HG03342 (cell line): ENCODE data around the gene ALG6.
"Not testable (repeated sequence)": the region's sequence is repeated elsewhere in the genome, so short reads cannot be mapped to it uniquely, and the experiment has no call there.

Source experiments
- ATAC-seq: cut with Tn5 transposase; IDR thresholded peaks from one replicate; pipeline ENCODE4 v1.9.1; 2021; ENCODE audit warnings: mild to moderate bottlenecking, moderate library complexity; ENCODE audit not compliant: unreplicated experiment

ALG6 gene

DNA sequence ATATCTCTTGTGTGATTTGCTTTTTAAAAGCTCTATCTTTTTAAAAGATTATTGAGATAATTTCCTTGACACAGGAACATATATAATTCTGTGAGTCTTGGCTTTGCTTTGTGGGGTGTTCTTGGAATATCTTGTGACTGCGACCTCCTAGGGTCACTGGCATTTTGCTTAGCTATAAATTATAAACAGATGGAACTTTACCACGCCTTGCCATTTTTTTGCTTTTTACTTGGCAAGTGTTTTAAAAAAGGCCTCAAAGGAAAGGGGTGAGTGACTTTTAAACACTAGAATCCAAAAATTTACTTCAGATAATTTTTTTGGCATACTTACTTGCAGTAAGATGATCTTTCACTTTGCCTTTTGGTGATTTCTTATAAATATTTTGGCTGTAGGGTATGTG is 43.6 kb downstream of the ALG6 start:
- no peak for ATAC-seq

DNA sequence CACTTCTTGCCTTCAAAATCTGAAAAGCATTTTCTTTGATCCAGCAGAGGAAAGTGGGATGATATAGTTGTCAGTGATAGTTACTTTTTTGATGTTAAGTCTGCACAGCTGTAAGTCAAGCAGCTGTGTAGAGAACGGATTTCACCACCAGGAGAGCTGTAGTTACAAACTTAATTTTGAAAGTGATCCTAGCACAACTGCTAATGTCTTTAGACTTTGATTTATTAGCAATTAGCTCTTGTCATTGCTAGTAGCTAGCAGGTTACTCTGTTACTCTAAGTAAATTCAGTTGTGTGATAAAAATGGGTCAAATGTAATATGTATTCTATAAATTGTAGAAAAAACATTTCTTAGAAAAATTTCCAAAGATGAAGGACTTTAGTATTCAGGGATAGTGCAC is 46.0 kb downstream of the ALG6 start:
- ATAC-seq = no peak

DNA sequence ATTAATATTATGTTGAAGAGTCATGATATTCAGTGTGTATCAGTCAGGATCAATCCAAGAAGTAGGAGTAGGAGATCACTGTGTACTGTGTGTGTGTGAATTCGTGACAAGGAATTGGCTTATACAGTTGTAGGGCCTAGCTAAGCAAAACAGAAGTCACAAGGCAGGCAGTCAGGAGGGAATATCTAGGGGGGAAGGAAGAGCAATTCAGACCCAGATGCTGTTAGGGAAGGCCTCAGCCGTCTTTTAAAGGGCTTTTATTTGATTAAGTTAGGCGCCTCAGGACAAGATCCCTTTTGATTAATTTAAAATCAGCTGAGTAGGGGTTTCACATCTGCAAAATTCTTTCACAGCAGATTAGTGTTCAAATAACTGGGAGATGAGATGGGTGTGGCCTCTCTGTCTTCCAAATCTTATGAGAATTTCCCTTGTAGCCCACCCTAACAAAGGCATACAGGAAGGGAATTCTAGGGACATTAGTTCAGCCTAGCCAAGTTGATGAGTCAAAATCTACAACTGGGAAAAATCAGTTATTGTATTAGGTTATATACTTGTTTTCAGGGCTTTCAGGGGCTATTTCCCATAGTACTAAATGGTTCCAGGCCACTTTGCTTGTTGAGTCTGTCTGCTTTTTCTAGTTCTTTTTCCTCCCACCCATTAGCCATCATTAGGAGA is 47.4 kb downstream of the ALG6 start:
- ATAC-seq = no peak

DNA sequence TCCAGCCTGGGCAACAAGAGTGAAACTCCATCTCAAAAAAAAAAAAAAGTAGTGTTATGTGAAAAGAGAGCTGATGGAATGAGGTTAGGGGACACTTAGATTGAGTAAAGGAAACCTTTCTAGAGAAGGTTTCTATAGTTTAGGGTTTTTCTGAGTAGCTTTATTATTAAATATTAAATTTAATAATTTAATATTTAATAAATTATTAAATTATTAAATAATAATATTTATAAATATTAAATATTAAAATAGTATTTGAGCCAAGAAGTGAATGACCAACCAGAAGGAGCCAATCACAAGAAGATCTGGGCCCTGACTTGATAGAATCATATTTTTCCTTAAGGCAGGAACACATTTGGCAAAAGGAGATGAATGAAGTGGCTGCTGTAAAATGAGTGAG is 50.7 kb downstream of the ALG6 start:
- no peak for ATAC-seq

DNA sequence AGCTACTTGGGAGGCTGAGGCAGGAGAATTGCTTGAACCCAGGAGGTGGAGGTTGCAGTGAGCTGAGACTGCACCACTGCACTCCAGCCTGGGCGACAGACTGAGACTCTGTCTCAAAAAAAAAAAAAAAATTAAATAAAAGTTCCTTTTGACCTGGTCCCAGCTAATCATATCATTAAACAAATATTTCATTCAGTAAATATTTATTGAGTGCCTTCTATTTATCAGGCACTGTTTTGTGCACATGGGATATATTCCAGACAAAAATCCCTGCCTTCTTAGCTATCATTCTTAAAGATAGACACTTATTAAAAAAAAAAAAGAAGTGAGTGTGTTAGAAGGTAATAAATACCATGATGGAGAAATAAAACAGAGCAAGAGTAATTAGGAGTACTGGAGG is 53.3 kb downstream of the ALG6 start:
- ATAC-seq = not testable (repeated sequence)

DNA sequence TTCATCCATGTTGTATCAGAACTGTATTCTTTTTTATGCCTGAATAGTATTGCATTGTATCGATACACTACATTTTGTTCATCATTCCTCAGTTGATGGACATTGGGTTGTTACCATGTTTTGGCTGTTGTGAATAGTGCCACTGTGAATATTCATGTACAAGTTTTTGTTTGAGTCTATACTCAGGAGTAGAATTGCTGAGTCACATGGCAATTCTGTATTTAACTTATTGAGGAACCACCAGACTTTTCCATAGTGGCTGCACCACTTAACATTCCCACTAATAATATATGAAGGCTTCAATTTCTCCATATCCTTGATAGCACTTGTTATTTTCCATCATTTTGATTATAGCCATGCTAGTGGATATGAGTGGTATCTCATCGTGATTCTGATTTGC is 56.2 kb downstream of the ALG6 start:
- ATAC-seq = no peak

DNA sequence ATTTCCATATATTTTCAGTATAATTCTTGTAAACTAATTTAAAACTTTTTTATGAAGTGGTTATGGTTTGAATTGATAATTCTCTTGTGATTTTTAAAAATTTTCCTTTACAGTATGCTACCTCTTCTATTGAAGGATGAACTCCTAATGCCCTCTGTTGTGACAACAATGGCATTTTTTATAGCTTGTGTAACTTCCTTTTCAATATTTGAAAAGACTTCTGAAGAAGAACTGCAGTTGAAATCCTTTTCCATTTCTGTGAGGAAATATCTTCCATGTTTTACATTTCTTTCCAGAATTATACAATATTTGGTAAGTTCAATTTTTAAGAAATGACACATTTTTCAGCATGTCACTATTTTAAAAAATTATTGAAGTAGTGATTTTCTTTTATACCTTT is 61.4 kb downstream of the ALG6 start:
- no peak for ATAC-seq

DNA sequence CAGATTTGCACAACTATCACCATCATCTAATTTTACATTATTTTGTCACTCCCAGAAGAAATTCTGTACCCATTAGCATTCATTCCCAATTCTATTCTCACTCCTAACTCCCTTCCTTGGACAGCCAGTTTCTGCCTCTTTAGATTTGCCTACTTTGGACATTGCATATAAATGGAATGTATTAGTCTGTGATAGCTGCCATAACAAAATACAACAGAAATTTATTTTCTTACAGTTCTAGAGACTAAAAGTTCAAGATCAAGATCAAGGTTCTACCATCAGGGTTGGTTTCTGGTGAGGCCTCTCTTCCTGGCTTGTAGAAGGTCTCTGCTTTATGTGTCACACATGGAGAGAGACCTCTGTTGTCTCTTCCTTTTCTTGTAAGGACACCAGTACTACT is 61.9 kb downstream of the ALG6 start:
- no peak for ATAC-seq

DNA sequence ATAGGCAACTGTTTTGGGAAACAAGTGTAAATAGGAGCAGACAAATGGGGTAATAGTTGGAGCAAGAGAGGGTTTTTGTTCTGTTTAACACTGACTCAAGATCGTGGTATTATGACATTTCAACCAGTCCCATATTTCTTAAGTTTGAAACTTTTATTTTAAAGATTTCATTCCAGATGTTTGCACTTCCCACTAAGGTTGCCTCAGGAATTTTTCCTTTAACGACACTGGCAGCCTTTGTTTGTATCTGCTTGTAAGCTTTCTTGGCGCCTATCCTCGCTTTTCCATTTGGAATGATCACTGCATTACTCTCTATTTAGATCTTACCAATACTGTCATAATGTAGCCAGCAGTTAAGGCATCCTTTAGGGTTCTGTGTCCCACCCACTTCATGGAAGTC is 67.7 kb downstream of the ALG6 start:
- no peak for ATAC-seq

DNA sequence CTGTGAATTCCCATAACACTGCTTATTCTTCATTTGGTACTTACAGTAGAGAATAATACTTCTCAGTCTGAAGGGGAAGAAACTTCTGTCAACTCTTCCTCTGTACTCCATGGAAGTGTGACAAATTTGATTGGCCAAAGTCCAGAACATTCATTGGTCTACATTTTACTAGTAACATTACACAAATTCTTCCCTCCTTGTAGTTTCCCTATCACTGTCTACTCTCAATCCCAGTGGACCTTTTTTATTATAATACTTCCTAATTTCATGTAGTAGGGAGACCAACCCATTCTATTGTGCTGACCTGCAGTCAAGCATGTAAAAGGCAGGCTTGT is 74.7 kb downstream of the ALG6 start:
- no peak for ATAC-seq

DNA sequence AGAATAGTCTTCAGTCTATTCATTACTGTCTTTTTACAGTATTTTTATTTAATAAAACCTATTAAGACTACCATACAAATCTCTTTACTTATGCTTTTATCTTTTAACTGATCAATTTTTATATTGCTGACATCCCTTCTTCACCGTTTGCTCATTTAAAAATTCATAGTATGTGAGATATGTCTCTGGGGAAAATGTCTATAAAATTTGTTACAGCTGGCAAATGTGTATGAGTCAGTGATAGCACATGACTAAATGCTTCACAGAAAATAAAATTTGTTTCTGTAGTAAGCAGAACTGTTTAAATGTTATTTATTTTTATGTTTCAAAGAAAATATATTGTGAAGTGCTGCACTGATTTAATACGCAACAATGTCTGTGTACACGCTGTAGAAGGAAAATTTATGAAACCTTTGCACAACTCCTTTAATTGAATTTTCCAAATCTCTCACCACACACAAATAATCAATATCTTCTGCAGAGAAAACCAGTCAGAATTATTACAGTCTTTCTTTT is 81.4 kb downstream of the ALG6 start:
- ATAC-seq = no peak

DNA sequence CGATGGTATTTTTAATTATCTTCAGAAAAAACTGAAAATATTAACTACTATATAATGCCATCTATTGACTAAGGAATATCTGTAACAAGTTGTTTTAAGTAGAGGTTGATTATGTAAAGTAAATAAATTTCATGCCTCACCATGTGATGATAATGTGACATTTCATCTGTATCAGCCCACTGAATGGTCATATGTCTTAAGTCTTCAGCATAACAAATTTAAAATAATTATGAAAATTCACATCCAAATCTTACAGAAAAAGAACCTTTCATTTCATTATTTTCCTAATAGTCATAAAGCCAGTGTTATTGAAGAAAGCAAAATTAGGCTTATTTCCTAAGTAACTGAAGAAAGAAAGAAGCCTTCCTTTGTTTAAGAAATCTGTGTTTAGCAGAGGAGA is 83.0 kb downstream of the ALG6 start:
- no peak for ATAC-seq

DNA sequence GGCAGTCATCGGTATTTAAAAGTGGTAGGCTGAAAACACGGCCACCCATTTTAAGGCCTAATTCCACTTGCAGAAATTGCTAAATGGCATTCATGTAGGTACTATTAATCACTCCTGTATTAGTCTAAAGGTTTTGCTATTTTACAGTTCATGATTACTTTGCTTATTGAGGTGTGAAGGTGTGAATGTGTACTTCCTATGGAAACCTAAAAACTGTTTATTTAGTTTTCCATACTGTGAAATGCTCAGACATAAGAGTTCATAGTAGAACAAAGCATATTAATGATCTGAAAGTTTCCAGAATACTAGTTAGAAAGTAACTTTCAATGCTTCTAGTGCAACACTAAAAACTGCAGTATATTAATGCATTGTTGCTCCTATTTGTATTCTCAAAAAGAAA is 85.8 kb downstream of the ALG6 start:
- ATAC-seq = no peak

DNA sequence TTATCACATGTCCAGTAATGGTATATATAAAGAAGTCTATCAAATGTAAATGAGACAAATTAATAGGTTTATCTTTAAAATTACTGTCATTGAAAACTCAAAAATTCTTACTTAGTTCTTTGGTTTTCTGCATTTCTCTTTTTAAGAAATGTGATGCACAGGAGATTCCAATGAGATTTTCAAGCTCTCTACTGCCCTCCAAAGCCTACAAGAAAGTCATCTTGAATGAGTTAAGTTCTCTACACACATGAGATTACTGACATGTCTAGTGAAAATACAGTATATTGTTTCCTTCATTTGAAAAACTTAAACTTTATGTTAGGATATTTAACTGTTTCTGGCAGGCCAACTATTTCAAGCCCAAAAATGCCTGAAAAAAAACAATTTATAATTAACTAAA is 86.8 kb downstream of the ALG6 start:
- ATAC-seq = no peak

DNA sequence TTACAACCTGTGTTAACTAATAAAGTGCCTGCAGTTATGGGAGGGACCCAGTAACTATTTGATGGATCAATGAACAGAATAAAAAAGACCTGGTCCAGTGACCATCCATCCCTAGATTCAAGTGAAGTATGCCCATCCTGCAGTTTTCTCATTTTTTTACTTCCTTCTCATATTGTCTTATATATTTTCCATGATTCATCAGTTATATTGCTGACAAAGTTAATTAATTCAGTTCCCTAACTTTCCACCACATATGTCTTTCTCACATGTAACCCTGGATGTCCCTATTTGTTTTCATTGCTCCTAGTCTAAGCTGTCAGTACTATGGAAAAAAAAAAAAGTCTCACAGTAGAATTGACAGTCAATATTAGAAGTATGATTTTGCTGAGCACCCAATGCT is 91.3 kb downstream of the ALG6 start:
- no peak for ATAC-seq

DNA sequence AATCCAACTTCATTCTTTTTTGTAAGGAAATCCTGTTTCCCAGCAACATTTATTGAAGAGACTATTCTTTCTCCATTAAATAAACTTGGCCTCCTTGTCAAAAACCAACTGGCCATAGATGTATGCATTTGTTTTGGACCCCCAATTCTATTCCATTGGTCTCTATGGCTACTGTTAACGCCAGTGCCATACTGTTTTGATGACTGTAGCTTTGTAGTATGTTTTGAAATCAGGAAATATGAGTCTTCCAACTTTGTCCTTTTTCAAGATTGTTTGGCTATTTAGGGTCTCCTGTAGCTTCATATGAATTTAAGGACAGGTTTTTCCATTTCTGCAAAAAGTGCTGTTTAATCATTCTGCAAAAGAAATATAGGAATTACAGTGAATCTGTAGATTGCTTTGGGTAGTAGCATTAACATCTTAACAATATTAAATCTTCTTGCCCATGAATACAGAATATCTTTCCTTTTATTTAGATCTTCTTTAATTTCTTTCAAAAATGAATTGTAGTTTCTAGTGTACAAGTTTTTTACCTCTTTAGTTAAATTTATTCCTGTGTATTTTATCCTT is 94.3 kb downstream of the ALG6 start:
- no peak for ATAC-seq

DNA sequence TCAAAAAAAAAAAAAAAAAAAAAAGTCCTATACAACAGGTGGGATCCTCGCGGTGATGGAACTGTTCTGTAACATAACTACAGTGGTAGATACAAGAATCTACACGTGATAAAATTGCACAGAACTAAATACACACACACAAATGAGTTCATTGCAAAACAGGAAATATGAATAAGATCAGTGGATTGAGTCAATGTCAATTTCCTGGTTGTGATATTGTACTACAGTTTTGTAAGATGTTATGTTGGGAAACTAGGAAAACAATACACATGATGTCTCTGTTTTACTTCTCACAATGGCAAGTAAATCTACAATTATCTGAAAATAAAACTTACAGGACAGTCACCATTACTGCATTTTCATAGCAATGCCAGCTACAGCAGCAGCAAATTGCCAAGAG is 95.8 kb downstream of the ALG6 start:
- ATAC-seq = no peak

DNA sequence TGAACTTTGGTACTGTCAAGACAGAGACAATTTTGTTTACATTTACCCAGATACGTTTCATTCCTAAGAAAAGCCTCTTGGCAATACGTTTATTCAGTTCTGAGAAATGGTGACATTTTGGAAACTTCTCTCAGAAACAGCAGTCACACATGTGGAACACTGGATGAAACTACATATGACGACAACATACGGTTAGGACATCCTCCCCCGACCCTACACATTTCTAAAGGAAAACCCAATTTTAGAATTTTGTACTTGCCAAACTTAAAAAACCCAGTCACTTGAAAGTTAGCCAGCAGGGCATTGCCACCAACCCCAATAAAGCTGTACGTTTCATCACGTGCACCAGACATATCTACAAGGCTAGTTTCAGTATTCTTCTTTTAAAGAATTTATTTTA is 98.8 kb downstream of the ALG6 start:
- ATAC-seq = no peak

DNA sequence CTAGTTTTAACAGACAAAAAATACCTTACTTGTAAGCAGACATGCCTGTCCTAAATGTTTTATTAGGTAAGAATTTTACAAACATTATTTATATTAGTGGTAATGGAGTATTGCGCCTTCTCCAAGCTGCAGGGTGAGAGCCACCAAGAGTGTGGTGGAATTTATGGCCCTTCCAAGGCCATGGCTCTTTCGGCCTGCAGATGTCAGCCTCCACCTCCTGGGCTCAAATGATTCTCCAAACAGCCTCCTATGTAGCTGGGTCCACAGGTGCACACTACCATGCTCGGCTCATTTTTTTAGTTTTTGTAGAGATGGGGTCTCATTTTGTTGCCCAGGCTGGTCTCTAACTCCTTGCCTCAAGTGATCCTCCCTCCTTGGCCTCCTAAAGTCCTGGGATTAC is 99.3 kb downstream of the ALG6 start:
- no peak for ATAC-seq

DNA sequence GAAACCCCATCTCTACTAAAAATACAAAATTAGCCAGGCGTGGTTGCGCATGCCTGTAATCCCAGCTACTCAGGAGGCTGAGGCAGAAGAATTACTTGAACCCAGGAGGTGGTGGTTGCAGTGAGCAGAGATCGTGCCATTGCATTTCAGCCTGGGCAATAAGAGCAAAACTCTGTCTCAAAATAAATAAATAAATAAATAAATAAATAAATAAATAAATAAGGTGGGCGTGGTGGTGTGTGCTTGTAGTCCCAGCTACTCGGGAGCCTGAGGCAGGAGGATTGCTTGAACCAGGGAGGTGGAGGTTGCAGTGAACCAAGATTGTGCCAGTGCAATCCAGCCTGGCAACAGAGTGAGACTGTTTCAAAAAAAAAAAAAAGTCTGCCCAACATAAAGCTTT is 101.3 kb downstream of the ALG6 start:
- not testable (repeated sequence) for ATAC-seq

DNA sequence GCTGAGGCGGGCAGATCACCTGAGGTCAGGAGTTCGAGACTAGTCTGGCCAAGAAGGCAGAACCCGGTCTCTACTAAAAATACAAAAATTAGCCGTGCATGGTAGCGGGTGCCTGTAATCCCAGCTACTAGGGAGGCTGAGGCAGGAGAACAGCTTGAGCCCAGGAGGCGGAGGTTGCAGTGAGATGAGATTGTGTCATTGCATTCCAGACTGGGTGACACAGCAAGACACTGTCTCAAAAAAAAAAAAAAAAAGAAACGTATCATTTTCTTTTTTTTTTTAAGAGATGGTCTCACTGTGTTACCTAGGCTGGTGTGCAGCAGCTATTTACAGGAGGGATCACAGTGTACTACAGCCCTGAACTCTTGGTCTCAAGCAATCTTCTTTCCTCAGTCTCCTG is 108.3 kb downstream of the ALG6 start:
- no peak for ATAC-seq

DNA sequence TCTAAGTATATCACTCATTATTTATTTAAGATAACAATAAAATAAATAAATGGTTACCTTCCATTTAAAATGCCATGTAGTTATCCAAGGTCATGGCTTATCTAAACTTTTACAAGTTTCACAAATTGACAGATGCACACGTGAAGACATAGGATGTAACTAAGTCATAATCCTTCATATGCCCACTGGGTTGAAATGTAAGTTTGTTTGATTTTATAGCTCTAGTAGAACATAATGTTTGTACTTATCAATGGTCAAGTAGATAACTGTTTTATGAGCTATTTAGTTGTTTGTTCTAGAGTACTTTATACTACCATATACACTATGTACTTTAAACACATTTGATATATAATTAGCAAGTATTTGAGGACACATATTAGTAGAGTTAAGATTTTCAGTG is 112.6 kb downstream of the ALG6 start:
- no peak for ATAC-seq

DNA sequence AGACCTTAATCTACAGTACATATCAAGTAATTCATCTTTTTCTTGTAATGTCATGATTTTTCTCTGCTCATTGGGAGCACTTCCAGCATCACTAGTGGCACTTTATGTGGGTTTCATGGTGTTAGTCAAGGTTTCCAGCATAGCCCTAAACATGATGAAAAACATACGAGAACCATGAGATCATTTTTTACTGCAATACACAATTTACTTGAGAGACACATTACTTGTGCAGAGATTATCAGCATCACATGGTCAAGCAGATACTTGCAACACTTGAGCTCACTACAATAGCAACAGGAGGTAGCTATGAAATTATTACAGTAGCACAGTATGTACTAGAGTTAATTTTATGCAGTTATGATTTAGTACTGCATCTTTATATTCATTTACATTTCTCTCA is 119.2 kb downstream of the ALG6 start:
- ATAC-seq = no peak
